Activated B cell treated with CpG ODN at 0.5 μM for 24 hours (primary cell): Measurements from ENCODE around the gene MYO9B. TPM values are rescaled to one million over a fixed set of nuclear protein-coding genes. Genes with fewer than 3 reads are reported as not detected.

Experiments used
- ATAC-seq: fragments of 200-7000 bp; cut with Tn5 transposase; one replicate; pipeline ENCODE4 v1.10.0; 2021; ENCODE audit warnings: low read depth, mild to moderate bottlenecking, moderate library complexity
- CTCF ChIA-PET: fragments of 350-600 bp; sonication (Branson Sonifier 250); formaldehyde crosslinking; loops from one replicate; lab custom pipeline; 2021; ENCODE audit warnings: antibody characterized with exemption; lab: Charles Lee
- POLR2A ChIA-PET: fragments of 350-600 bp; sonication (Branson Sonifier 250); formaldehyde crosslinking; loops from one replicate; lab custom pipeline; 2021; ENCODE audit warnings: antibody characterized with exemption; lab: Charles Lee
- DNase-seq: peaks from one replicate; pipeline ENCODE4 v3.0.0; 2022
- H3K27ac Mint-ChIP-seq: one replicate; pipeline ENCODE4 v1.8.0; 2020; ENCODE audit warnings: mixed read lengths
- H3K27me3 Mint-ChIP-seq: one replicate; pipeline ENCODE4 v1.8.0; 2021; ENCODE audit warnings: mixed read lengths
- H3K36me3 Mint-ChIP-seq: one replicate; pipeline ENCODE4 v1.8.0; 2021; ENCODE audit warnings: low read depth, mixed read lengths
- H3K4me1 Mint-ChIP-seq: one replicate; pipeline ENCODE4 v1.8.0; 2021; ENCODE audit warnings: mixed read lengths
- H3K4me3 Mint-ChIP-seq: one replicate; pipeline ENCODE4 v1.8.0; 2020; ENCODE audit warnings: mild to moderate bottlenecking, mixed read lengths
- H3K9me3 Mint-ChIP-seq: one replicate; pipeline ENCODE4 v1.8.0; 2020; ENCODE audit warnings: mixed read lengths
- CTCF ChIP-seq: fragments of 200-600 bp; IDR thresholded peaks from one replicate; pipeline ENCODE4 v1.8.0; 2022; ENCODE audit warnings: antibody characterized with exemption, mild to moderate bottlenecking
- intact Hi-C: fragments of 100-400 bp; cut with micrococcal nuclease; formaldehyde crosslinking; loops from one replicate; pipeline ENCODE4 v1.15.1; 2024
- total RNA-seq: library from RNA; stranded (reverse); gene quantifications from 2 replicates; pipeline ENCODE4 v1.2.3, GENCODE V29; 2022

Gene MYO9B
- total RNA-seq, 1 donor from 2014 or later, result 239 TPM

GRCh38 chr19:17031741-17032140 lies 43.8 kb upstream of the MYO9B start:
- intact Hi-C loops, result no loop called here
- TF ChIP-seq CTCF, result no peak
- Mint-ChIP-seq H3K4me1 (peaks cover 3% of the 10 kb centered on the region), H3K9me3 (no peaks in the 10 kb centered on the region), H3K27me3 (peaks cover 40% of the 10 kb centered on the region), H3K27ac (no peak overlapping the region), H3K36me3 (no peaks in the 10 kb centered on the region), H3K4me3 (no peak overlapping the region)
- ChIA-PET CTCF (no interaction called here), POLR2A (interaction anchor here (0.6 kb wide), 1 partner anchor 97 kb away, joined by 4 read pairs; no protein-coding TSS in a partner anchor)
- DNase-seq (no peak), ATAC-seq (no peak)

- POLR2A ChIA-PET, result no interaction called here
- CTCF ChIA-PET, result no interaction called here
Observed at GRCh38 chr19:17035842-17036424, 39.6 kb upstream of the MYO9B start.

GRCh38 chr19:17036640-17037039 lies 38.9 kb upstream of the MYO9B start:
- Mint-ChIP-seq H3K36me3 (no peaks in the 10 kb centered on the region), H3K27ac (no peak overlapping the region), H3K27me3 (peaks cover 18% of the 10 kb centered on the region), H3K4me3 (no peak overlapping the region), H3K9me3 (no peaks in the 10 kb centered on the region), H3K4me1 (no peaks in the 10 kb centered on the region)
- POLR2A ChIA-PET, result interaction anchor here (0.5 kb wide), 1 partner anchor 322 kb away, joined by 3 read pairs; no protein-coding TSS in a partner anchor
- no peak for TF ChIP-seq CTCF
- DNase-seq, result no peak
- intact Hi-C loops, result no loop called here
- CTCF ChIA-PET, result no interaction called here
- ATAC-seq, result no peak

More at GRCh38 chr19:17035842-17036424, 39.6 kb upstream of the MYO9B start:
- no peak for ATAC-seq
- H3K27ac Mint-ChIP-seq, result no peak overlapping the region
- no peaks in the 10 kb centered on the region for H3K4me1 Mint-ChIP-seq
- TF ChIP-seq CTCF, result no peak
- H3K27me3 Mint-ChIP-seq, result peaks cover 17% of the 10 kb centered on the region
- H3K9me3 Mint-ChIP-seq, result no peaks in the 10 kb centered on the region
- no peak overlapping the region for H3K4me3 Mint-ChIP-seq
- intact Hi-C loops, result no loop called here
- H3K36me3 Mint-ChIP-seq, result no peaks in the 10 kb centered on the region
- no peak for DNase-seq

GRCh38 chr19:17037184-17037583 lies 38.4 kb upstream of the MYO9B start:
- no peaks in the 10 kb centered on the region for H3K36me3 Mint-ChIP-seq
- ATAC-seq, result no peak
- H3K4me1 Mint-ChIP-seq, result no peaks in the 10 kb centered on the region
- ChIA-PET CTCF (no interaction called here), POLR2A (no interaction called here)
- no peak overlapping the region for H3K27ac Mint-ChIP-seq
- TF ChIP-seq CTCF, result no peak
- H3K27me3 Mint-ChIP-seq, result peaks cover 19% of the 10 kb centered on the region
- no peak for DNase-seq
- H3K4me3 Mint-ChIP-seq, result no peak overlapping the region
- intact Hi-C loops, result no loop called here
- no peaks in the 10 kb centered on the region for H3K9me3 Mint-ChIP-seq

- Mint-ChIP-seq H3K4me1 (no peaks in the 10 kb centered on the region), H3K36me3 (no peaks in the 10 kb centered on the region), H3K27me3 (peaks cover 14% of the 10 kb centered on the region), H3K27ac (no peak overlapping the region), H3K4me3 (no peak overlapping the region), H3K9me3 (no peaks in the 10 kb centered on the region)
- ChIA-PET CTCF (no interaction called here), POLR2A (no interaction called here)
- intact Hi-C loops, result no loop called here
- no peak for DNase-seq
- no peak for TF ChIP-seq CTCF
- ATAC-seq, result no peak
Observed at GRCh38 chr19:17037966-17038500, 37.5 kb upstream of the MYO9B start.
